ENCODE results near the gene SCAF4.
"Not testable (repeated sequence)": the region's sequence is repeated elsewhere in the genome, so short reads cannot be mapped to it uniquely, and the experiment has no call there.

The SCAF4 gene

DNA sequence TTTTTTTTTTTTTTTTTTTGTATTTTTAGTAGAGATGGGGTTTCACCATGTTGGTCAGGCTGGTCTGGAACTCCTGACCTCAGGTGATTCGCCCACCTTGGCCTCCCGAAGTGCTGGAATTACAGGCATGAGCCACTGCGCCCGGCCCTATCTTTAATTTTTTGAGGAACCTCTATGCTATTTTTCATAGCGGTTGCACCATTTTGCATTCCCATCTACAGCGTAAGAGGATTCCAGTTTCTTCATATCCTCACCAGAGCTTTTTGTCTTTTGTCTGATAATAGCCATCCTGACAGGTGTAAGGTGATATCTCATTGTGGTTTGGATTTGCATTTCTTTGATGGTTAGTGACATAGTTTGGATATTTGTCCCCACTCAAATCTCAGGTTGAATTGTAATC is 100.0 kb downstream of the SCAF4 start:
- DNase-seq: not testable (repeated sequence)

GRCh38 chr21:31629972-31630711 is 101.8 kb downstream of the SCAF4 start:
- DNase-seq: no peak

DNA sequence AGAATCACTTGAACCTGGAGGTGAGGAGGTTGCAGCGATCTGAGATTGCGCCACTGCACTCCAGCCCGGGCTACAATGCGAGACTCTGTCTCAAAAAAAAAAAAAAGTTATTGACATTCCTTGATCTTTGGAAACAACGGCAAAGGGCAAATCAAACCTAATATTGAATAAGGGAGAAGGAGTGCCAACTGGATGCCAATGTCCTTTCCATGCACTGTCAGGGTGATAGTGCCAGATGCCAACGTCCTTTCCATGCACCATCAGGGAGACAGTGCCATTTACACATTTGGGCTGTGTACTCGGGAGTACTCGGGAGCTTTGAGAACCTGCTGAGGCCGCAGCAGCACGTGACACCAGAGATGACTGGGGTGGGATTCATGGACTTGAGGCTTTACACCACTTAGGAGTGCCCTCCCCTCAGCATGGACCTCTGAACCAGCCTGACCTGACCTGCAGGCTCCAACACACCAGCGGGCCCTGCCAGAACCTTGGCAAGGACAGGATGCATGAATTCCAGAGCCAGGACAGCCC is 106.9 kb downstream of the SCAF4 start:
- no peak for DNase-seq

DNA sequence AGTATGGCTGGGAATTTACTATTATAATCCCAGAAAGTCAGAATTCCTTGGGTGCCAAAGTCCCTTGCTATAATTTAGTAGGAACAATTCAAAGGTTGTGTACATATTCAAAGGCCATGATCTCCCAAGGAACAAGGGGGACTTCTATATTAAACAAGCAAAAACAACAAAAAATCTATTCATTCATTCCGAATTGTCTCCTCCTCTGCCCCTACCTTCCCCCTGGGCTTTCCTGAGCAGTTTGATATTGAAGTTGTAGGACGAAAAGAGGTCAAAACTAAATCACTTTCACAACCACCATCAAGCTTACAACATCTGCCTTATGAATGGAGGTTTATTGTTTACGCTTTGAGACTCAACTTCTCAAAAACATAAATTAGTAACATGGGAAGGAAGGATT is 107.7 kb downstream of the SCAF4 start:
- no peak for DNase-seq

DNA sequence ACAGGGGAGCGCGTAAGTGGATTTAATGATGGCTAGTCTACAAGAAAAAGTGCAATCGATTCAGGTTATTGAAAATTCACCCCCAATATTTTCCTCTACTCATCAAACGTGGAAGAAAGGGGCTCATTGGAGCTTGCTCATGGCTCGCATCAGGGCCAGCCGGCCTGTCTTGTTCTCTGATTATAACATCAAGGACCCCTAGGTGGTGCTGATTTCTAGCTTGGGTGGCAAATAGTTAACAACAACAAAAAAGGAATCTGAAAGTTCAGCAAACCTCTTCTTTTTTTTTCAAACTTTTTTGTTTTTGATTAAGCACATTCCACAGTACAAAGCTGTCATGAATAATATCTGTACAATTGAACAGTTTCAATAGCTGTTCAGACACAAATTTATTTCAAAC is 108.3 kb downstream of the SCAF4 start:
- no peak for DNase-seq

- no peak for DNase-seq
These were observed 109.5 kb downstream of the SCAF4 start for GRCh38 chr21:31622397-31622796.

Measured in NCI-H2107 (cell line).